Measurements from ENCODE around the gene MLF2.

Gene MLF2

GRCh38 chr12:6752921-6753771, at the start of gene MLF2:
MLF2 (minus strand) TSS chr12:6753141; CDS start chr12:6752334, 807 bp downstream.
- DNase-seq = peak; percentile 98

GRCh38 chr12:6799147-6799546, 46.2 kb upstream of the MLF2 start:
- DNase-seq = no peak

- no peak for DNase-seq
Measured at GRCh38 chr12:6796576-6796975, 43.6 kb upstream of the MLF2 start.

GRCh38 chr12:6795088-6795487, 42.1 kb upstream of the MLF2 start:
- no peak for DNase-seq

- DNase-seq = peak; percentile 48
Measured at GRCh38 chr12:6792522-6793201, 39.7 kb upstream of the MLF2 start.

- DNase-seq = no peak
Measured at GRCh38 chr12:6791931-6792520, 39.1 kb upstream of the MLF2 start.

- DNase-seq = peak; percentile 48
Measured at GRCh38 chr12:6790496-6791150, 37.7 kb upstream of the MLF2 start.

- peak; percentile 74 for DNase-seq
Measured at GRCh38 chr12:6788972-6789924, 36.3 kb upstream of the MLF2 start, which contains the start of gene CD4. CD4 (plus strand) TSS chr12:6789528; CDS start chr12:6800139, 10,611 bp downstream.

- no peak for DNase-seq
Measured at GRCh38 chr12:6787309-6787708, 34.4 kb upstream of the MLF2 start.

- peak; percentile 43 for DNase-seq
Measured at GRCh38 chr12:6786416-6787094, 33.6 kb upstream of the MLF2 start.

GRCh38 chr12:6784761-6785160, 31.8 kb upstream of the MLF2 start:
- no peak for DNase-seq

GRCh38 chr12:6784296-6784695, 31.4 kb upstream of the MLF2 start:
- no peak for DNase-seq

- no peak for DNase-seq
Measured at GRCh38 chr12:6783828-6784227, 30.9 kb upstream of the MLF2 start.

GRCh38 chr12:6782850-6783566, 30.1 kb upstream of the MLF2 start:
- no peak for DNase-seq

GRCh38 chr12:6782119-6782518, 29.2 kb upstream of the MLF2 start:
- DNase-seq = no peak

GRCh38 chr12:6780573-6780972, 27.6 kb upstream of the MLF2 start:
- DNase-seq = no peak

- no peak for DNase-seq
Measured at GRCh38 chr12:6779708-6780432, 26.9 kb upstream of the MLF2 start.

GRCh38 chr12:6778574-6779550, 25.9 kb upstream of the MLF2 start:
- peak; percentile 89 for DNase-seq

GRCh38 chr12:6778217-6778573, 25.3 kb upstream of the MLF2 start:
- no peak for DNase-seq

Measured in CD4-positive, alpha-beta T cell treated with Interleukin-12 subunit alpha and Interleukin-12 subunit beta, for 1 hour (primary cell).